CD14-positive monocyte (primary cell): Measurements from ENCODE around the gene CCT8L2. TPM values are rescaled to one million over a fixed set of nuclear protein-coding genes. Genes with fewer than 3 reads are reported as not detected.
"Not testable (repeated sequence)": the region's sequence is repeated elsewhere in the genome, so short reads cannot be mapped to it uniquely, and the experiment has no call there.

Experiments used
- DNase-seq, 3 donors: peaks; one replicate each; pipeline ENCODE4 v3.0.0-alpha.2; 2011 to 2022
- H2AFZ ChIP-seq: 2 replicates; pipeline ENCODE4 v1.6.0; 2012; ENCODE audit warnings: mild to moderate bottlenecking, low read depth, low read length, inconsistent platforms; ENCODE audit not compliant: insufficient read depth, poor library complexity, severe bottlenecking
- H3K27ac ChIP-seq, 2 donors: 1 replicate in 1 of 2; 2 replicates in 1 of 2; pipeline ENCODE4 v1.5.1; 2012 to 2013; ENCODE audit warnings: low read length in 2 of 2, control low read depth in 1 of 2, inconsistent platforms in 1 of 2, low read depth in 1 of 2, mild to moderate bottlenecking in 1 of 2
- H3K27me3 ChIP-seq, 2 donors: one replicate each; pipeline versions ENCODE4 v1.6.0 to v1.6.1; 2011 to 2013; ENCODE audit warnings: low read length in 2 of 2; ENCODE audit not compliant: control insufficient read depth in 2 of 2, insufficient read depth in 2 of 2
- H3K36me3 ChIP-seq, 2 donors: replicated peaks in 1 of 2; 1 replicate in 1 of 2; 2 replicates in 1 of 2; pipeline versions ENCODE4 v1.5.1 to v1.6.1; 2012 to 2013; ENCODE audit warnings: low read length in 2 of 2, control low read depth in 1 of 2, inconsistent platforms in 1 of 2, mild to moderate bottlenecking in 1 of 2; ENCODE audit not compliant: insufficient read depth in 2 of 2, control insufficient read depth in 1 of 2
- H3K4me1 ChIP-seq, 2 donors: 1 replicate in 1 of 2; 2 replicates in 1 of 2; pipeline versions ENCODE4 v1.5.1 to v1.6.1; 2012 to 2013; ENCODE audit warnings: low read length in 2 of 2, control low read depth in 1 of 2, inconsistent platforms in 1 of 2, mild to moderate bottlenecking in 1 of 2, moderate library complexity in 1 of 2; ENCODE audit not compliant: insufficient read depth in 2 of 2, control insufficient read depth in 1 of 2
- H3K4me2 ChIP-seq: replicated peaks from 2 replicates; pipeline ENCODE3; 2012; ENCODE audit warnings: low read length, moderate library complexity, mild to moderate bottlenecking; ENCODE audit not compliant: poor library complexity, severe bottlenecking; ENCODE audit errors: extremely low read depth
- H3K4me3 ChIP-seq, 3 experiments: fragments of 200-600 bp in 1 of 3; sonication (generic) in 1 of 3; replicated peaks in 1 of 3; 1 replicate in 2 of 3; 2 replicates in 1 of 3; pipeline ENCODE4 v1.5.1; 2011 to 2013; ENCODE audit warnings: low read length in 3 of 3, mild to moderate bottlenecking in 3 of 3, control low read depth in 2 of 3, low read depth in 2 of 3, inconsistent platforms in 1 of 3, moderate library complexity in 1 of 3
- H3K79me2 ChIP-seq: 2 replicates; pipeline ENCODE4 v1.6.0; 2012; ENCODE audit warnings: mild to moderate bottlenecking, control low read depth, inconsistent platforms, low read length, moderate library complexity; ENCODE audit not compliant: insufficient read depth
- H3K9ac ChIP-seq: 2 replicates; pipeline ENCODE4 v1.6.0; 2017; ENCODE audit warnings: low read length, mild to moderate bottlenecking; ENCODE audit not compliant: insufficient read depth, poor library complexity, severe bottlenecking
- H3K9me3 ChIP-seq, 2 donors: replicated peaks in 1 of 2; 1 replicate in 1 of 2; 2 replicates in 1 of 2; pipeline versions ENCODE4 v1.5.1 to v1.6.1; 2012 to 2013; ENCODE audit warnings: low read length in 2 of 2, control low read depth in 1 of 2; ENCODE audit not compliant: control insufficient read depth in 1 of 2, insufficient read depth in 1 of 2
- H4K20me1 ChIP-seq: 2 replicates; pipeline ENCODE4 v1.6.0; 2012; ENCODE audit warnings: mild to moderate bottlenecking, low read length, control low read depth, moderate library complexity; ENCODE audit not compliant: insufficient read depth
- H3K27ac Mint-ChIP-seq, 7 donors: one replicate each; pipeline ENCODE4 v1.8.0; 2020; ENCODE audit warnings: mild to moderate bottlenecking in 7 of 7, mixed read lengths in 7 of 7, moderate library complexity in 6 of 7, inconsistent platforms in 2 of 7
- H3K27me3 Mint-ChIP-seq, 3 donors: one replicate each; pipeline ENCODE4 v1.8.0; 2021 to 2022; ENCODE audit warnings: low read depth in 3 of 3, mild to moderate bottlenecking in 3 of 3, mixed read lengths in 3 of 3, moderate library complexity in 3 of 3, inconsistent platforms in 1 of 3
- H3K36me3 Mint-ChIP-seq, 2 donors: one replicate each; pipeline ENCODE4 v1.8.0; 2020; ENCODE audit warnings: mixed read lengths in 2 of 2, inconsistent platforms in 1 of 2, mild to moderate bottlenecking in 1 of 2
- H3K4me1 Mint-ChIP-seq: one replicate; pipeline ENCODE4 v1.8.0; 2020; ENCODE audit warnings: mild to moderate bottlenecking, mixed read lengths
- H3K4me3 Mint-ChIP-seq, 2 donors: one replicate each; pipeline ENCODE4 v1.8.0; 2020; ENCODE audit warnings: mild to moderate bottlenecking in 2 of 2, mixed read lengths in 2 of 2, moderate library complexity in 1 of 2
- H3K9me3 Mint-ChIP-seq, 7 donors: one replicate each; pipeline ENCODE4 v1.8.0; 2020 to 2022; ENCODE audit warnings: mixed read lengths in 7 of 7, mild to moderate bottlenecking in 6 of 7, moderate library complexity in 6 of 7, inconsistent platforms in 2 of 7
- CTCF ChIP-seq: fragments of 200-600 bp; IDR thresholded peaks from one replicate; pipeline ENCODE4 v1.8.0; 2022; ENCODE audit warnings: antibody characterized with exemption, mild to moderate bottlenecking
- WGBS: methylation state at CpG from one replicate; pipeline ENCODE4 v1.1.5; 2013; ENCODE audit warnings: missing lambda C conversion rate; ENCODE audit not compliant: insufficient coverage; 5-methylcytosine and 5-hydroxymethylcytosine counted together
- intact Hi-C, 2 donors: fragments of 100-400 bp; cut with micrococcal nuclease; formaldehyde crosslinking; loops; one replicate each; pipeline versions ENCODE4 v1.15.0 to v1.15.1; 2023
- polyA plus RNA-seq, 3 donors: library from polyadenylated mRNA; depleted of rRNA in 1 of 3; unstranded in 2 of 3; stranded (reverse) in 1 of 3; fragments of 300-500 nt in 2 of 3; fragments of >200 nt in 1 of 3; fragmentation: Illumina TruSeq in 2 of 3; gene quantifications; 1 replicate in 2 of 3; 2 replicates in 1 of 3; pipeline ENCODE4 v1.2.3, GENCODE V29; 2012 to 2021

The CCT8L2 gene
- polyA plus RNA-seq, 3 donors, result not detected

GRCh38 chr22:16559056-16559955 lies 33.3 kb downstream of the CCT8L2 start:
- H2AFZ ChIP-seq, result no peak overlapping the region
- H3K4me1 Mint-ChIP-seq, result no peaks in the 10 kb centered on the region
- H3K79me2 ChIP-seq, result no peaks in the 10 kb centered on the region
- TF ChIP-seq CTCF, result no peak
- H3K27ac ChIP-seq, result no peak overlapping the region
- H3K9ac ChIP-seq, result no peak overlapping the region
- peaks cover 28 to 57% of the 10 kb centered on the region in 2 donors for H3K9me3 ChIP-seq
- WGBS, result 81% methylated on average over 3 of the region's 3 CpGs
- H3K9me3 Mint-ChIP-seq, result peaks cover 2 to 60% (median 46%) of the 10 kb centered on the region in 7 donors
- no peak for DNase-seq
- H3K4me1 ChIP-seq, result no peaks in the 10 kb centered on the region
- H3K27ac Mint-ChIP-seq, result no peak overlapping the region
- no peaks in the 10 kb centered on the region for H3K27me3 ChIP-seq
- intact Hi-C loops, result no loop called here
- no peak overlapping the region for H3K4me3 Mint-ChIP-seq
- H3K27me3 Mint-ChIP-seq, result peaks cover 0 to 6% (median 0%) of the 10 kb centered on the region in 3 donors
- H3K36me3 Mint-ChIP-seq, result no peaks in the 10 kb centered on the region
- H4K20me1 ChIP-seq, result no peaks in the 10 kb centered on the region
- H3K4me3 ChIP-seq, result no peak overlapping the region
- H3K36me3 ChIP-seq, result no peaks in the 10 kb centered on the region
- no peak overlapping the region for H3K4me2 ChIP-seq

- H3K9me3 ChIP-seq, result peaks cover 26 to 49% of the 10 kb centered on the region in 2 donors
- H3K79me2 ChIP-seq, H3K27me3 ChIP-seq, H3K4me1 ChIP-seq, H3K4me3 ChIP-seq, H3K27ac ChIP-seq, H3K36me3 ChIP-seq, H3K27me3 Mint-ChIP-seq, intact Hi-C loops, H3K4me1 Mint-ChIP-seq, H3K4me3 Mint-ChIP-seq, H2AFZ ChIP-seq, DNase-seq, H3K4me2 ChIP-seq, H3K9ac ChIP-seq, H3K36me3 Mint-ChIP-seq, H4K20me1 ChIP-seq: not testable (repeated sequence)
- Mint-ChIP-seq H3K27ac (peak overlapping the region in 1 of 7 donors; percentile 46), H3K9me3 (peaks cover 2 to 59% (median 45%) of the 10 kb centered on the region in 7 donors)
- WGBS, result 88% methylated on average over 2 of the region's 4 CpGs
Measured at GRCh38 chr22:16558376-16558945, 34.1 kb downstream of the CCT8L2 start.

GRCh38 chr22:16557511-16557910 lies 35.1 kb downstream of the CCT8L2 start:
- H4K20me1 ChIP-seq, H3K27me3 ChIP-seq, H3K27ac Mint-ChIP-seq, H2AFZ ChIP-seq, H3K27me3 Mint-ChIP-seq, H3K4me2 ChIP-seq, H3K4me1 Mint-ChIP-seq, H3K36me3 Mint-ChIP-seq, H3K27ac ChIP-seq, H3K4me3 Mint-ChIP-seq, H3K9ac ChIP-seq, H3K79me2 ChIP-seq, intact Hi-C loops, H3K4me1 ChIP-seq, DNase-seq, H3K4me3 ChIP-seq, H3K36me3 ChIP-seq: not testable (repeated sequence)
- peaks cover 2 to 53% (median 42%) of the 10 kb centered on the region in 7 donors for H3K9me3 Mint-ChIP-seq
- 73% methylated on average over 7 of the region's 13 CpGs for WGBS
- peaks cover 22 to 39% of the 10 kb centered on the region in 2 donors for H3K9me3 ChIP-seq
